HG03469 (cell line): Measurements from ENCODE around the gene KLF2.
A peak's percentile ranks its signal among the peaks of the same experiment; 100 is the strongest.
"Not testable (repeated sequence)": the region's sequence is repeated elsewhere in the genome, so short reads cannot be mapped to it uniquely, and the experiment has no call there.

Source experiments
- ATAC-seq: cut with Tn5 transposase; IDR thresholded peaks from one replicate; pipeline ENCODE4 v1.9.1; 2021; ENCODE audit warnings: mild to moderate bottlenecking, moderate library complexity, moderate number of reproducible peaks; ENCODE audit not compliant: unreplicated experiment

KLF2 gene

DNA sequence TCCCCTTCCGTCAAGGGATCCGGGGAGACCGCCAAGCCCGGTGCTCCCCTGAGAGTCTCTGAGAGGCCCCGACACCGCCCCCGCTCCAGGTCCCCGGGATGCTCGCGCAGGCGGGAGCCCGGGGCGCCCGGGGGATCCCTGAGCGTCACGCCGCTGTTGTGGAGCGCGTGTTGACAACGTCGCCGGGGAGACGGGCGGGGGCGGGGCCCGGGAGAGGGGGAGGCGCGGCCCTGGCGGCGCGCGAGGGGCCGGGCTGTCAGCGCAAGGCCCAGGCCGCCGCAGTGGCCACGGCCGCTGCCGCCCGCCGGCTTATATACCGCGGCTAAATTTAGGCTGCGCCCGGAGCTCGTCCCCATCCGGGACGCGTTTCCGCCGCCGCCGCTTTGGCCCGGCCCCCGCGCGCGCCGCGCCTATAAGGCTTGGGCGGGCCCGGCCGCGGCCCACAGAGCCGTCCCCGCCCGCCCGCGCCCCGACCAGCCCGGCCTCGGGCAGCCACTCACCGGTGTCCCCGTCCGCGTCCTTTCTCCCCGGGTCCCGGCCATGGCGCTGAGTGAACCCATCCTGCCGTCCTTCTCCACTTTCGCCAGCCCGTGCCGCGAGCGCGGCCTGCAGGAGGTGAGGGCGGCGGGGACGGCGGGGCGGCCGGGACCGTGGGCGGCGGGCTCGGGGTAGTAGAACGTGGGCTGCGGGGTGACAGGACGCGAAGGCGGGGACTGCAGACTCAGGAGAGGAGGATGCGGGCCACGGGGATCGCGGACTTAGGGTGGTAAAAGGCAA lies at the start of gene KLF2:
Gene KLF2, plus strand, starts transcription at position 443 of the 777 bp plus-strand sequence. Its CDS starts 98 bp downstream, at position 541.
- ATAC-seq, result peak; percentile 35

DNA sequence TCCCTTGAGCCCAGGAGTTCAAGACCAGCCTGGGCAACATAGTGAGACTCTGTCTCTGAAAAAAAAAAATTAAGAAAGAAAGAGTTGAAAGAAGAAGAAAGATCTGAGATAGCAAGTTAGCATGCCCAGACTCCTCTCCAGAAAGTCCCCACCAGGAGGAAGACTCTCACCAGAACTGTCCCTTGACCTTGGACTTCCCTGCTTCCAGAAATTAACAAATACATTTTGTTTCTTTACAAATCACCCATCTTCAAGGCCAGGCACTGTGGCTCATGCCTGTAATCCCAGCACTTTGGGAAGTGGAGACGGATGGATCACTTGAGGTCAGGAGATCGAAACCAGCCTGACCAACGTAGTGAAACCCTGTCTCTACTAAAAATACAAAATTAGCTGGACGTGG lies 44.3 kb upstream of the KLF2 start:
- no peak for ATAC-seq

DNA sequence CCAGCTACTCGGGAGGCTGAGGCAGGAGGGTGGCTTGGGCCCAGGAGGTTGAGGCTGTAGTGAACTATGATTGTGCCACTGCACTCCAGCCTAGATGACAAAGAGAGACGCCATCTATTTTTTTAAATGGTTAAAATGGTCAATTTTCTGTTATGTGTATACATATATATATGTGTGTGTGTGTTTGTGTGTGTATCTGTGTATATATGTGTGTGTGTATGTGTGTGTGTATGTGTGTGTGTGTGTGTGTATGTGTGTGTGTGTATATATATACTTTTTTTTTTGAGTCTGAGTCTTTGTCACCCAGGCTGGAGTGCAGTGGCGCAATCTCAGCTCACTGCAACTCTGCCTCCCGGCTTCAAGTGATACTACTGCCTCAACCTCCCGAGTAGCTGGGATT lies 42.9 kb upstream of the KLF2 start:
- no peak for ATAC-seq

DNA sequence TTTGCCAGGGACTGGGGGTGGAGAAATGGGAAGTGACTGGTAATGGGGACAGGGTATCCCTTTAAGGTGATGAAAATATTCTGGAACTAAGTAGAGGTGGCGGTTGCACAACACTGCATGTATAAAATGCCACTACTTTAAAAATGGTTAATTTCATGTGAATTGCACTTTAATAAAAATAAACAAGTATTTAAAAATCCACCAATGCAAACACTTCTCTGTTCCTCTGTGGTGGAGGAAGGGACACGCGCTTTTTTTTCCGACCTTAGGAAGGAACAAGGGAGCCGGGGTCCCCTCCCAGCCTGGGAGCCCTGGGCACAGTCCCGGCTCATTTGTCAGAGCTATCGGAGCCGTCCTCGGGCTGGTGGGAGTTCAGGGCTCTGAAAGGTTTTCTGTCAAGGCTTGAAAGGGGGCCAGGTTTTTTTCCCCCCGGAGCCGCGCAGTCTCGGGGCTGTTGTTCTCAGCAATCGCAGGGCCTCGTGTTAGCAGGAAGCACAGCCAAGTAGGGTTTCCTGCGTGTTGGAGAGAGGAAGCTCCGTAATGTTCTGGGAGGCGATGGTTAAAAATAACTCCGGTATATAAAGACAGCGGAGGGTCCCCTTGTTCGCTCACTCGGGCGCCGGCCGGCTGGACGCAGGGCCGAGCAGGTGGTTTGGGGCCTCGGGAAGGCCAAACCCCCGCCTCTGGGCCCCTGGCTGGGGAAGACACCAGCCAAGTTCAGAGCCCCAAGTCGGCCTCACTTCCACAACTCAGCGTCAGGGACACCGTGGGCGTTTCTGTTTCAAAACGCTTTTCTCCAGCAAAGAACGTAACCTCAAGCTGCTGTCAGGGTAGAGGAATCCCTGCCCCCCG lies 41.2 kb upstream of the KLF2 start:
- ATAC-seq, result no peak

DNA sequence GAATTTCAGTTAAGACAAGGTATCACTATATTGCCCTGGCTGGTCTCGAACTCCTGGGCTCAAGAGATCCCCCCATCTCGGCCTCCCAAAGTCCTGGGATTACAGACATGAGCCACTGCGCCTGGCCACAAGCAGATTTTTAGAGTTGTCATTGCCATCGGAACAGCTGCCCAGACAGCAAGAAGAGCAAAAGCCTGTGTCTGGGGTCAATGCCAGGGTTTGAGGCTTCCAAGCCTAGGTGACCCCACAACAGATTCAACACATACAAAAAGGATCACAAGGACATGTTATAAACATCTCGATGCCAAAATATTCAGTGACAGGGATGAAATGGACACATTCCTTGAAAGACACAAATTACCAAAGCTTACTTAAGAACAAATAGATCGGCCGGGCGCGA lies 40.1 kb upstream of the KLF2 start:
- no peak for ATAC-seq

DNA sequence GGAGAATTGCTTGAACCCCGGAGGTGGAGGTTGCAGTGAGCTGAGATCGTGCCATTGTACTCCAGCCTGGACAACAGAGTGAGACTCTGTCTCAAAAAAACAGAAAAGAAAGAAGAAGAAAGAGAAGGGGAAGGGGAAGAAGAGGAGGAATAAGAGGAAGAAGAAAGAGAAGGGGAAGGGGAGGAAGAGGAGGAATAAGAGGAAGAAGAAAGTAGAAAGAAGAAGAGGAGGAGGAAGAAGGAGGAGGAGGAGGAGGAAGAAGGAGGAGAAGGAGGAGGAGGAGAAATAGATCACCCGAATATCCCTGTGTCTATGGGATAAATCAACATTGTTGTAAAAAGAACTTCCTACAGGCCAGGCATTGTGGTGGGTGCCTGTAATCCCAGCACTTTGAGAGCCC lies 39.5 kb upstream of the KLF2 start:
- ATAC-seq, result not testable (repeated sequence)

DNA sequence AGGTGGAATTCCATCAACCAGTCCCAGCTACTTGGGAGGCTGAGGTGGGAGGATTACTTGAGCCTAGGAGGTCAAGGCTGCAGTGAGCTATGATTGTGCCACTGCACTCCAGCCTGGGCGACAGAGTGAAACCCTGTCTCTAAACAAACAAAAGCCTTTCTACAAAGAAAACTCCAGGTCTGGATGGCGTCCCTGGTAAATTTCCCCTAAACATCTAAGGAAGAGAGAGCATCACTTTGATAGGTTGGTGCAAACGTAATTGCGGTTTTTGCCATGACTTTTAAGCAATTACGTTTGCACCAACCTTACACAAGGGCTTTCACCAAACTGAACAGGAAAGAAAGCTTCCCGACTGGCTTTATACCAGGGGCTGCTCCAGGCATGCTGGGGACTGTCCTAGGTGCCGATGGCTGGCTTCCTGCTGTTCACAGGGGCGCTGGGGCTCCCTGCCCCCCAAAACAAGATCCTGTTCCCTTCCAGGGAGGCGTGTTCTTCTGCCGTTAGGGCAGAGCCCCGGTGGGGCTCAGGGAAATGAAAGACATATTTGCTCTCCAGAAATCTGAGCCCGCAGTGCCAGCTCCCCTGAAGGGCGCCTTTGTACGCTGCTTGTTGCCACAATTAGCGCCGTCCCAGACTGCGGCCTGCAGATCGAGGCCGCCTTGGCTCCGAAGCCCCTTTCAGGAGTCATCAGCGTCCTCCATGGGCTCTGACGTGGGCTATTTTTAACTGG lies 38.7 kb upstream of the KLF2 start:
- no peak for ATAC-seq

DNA sequence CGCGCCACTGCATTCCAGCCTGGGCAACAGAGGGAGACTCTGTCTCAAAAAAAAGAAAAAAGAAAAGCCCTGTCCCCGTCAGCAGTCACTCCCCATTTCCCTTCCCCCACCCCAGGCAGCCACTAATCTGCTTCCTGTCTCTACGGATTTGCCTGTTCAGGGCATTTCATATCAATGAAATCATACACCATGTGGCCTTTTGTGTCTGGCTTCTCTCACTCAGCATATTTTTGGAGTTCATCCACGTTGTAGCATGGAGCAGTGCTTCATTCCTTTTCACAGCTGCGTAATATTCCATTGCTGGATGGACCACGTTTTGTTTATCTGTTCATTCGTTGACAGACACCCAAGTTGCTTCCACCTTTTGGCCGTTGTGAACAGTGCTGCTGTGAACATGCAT lies 36.1 kb upstream of the KLF2 start:
- no peak for ATAC-seq

DNA sequence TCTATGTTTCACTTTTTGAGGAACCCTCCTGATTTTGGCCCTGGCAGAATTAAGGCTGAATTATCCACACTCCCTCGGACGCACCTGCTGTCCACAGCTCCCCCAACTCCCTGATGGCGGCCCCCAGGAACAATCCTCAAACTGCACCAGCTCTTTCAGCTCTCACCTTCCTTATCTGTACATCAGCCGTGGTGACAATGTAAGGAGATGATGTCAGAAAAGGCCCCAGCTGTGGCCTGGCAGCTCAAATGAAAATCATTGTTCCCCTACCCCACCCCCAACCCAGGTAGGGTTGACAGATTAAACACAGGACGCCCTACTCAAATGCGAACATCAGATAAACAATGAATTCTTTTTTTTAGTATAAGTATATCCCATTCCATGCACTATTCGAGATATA lies 35.0 kb upstream of the KLF2 start:
- ATAC-seq, result no peak

DNA sequence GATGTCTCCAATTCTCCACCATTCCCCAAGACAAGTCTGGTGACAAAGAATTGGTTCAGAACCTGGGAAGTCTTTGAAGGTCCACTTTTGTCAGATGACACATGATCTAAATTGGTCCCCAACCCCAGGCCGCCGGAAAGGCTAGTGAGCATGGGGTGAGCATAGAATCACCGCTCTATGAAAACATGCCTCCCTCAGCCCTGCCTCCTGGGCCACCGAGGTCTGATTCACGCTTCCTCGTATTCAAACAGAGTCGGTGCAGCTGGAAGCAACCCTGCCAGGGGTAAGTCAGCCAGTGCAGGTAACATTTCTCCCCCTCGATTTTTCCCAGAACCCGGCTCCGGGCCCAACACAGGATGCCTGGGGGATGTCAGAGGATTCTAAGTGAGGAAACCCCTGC lies 33.9 kb upstream of the KLF2 start:
- no peak for ATAC-seq

DNA sequence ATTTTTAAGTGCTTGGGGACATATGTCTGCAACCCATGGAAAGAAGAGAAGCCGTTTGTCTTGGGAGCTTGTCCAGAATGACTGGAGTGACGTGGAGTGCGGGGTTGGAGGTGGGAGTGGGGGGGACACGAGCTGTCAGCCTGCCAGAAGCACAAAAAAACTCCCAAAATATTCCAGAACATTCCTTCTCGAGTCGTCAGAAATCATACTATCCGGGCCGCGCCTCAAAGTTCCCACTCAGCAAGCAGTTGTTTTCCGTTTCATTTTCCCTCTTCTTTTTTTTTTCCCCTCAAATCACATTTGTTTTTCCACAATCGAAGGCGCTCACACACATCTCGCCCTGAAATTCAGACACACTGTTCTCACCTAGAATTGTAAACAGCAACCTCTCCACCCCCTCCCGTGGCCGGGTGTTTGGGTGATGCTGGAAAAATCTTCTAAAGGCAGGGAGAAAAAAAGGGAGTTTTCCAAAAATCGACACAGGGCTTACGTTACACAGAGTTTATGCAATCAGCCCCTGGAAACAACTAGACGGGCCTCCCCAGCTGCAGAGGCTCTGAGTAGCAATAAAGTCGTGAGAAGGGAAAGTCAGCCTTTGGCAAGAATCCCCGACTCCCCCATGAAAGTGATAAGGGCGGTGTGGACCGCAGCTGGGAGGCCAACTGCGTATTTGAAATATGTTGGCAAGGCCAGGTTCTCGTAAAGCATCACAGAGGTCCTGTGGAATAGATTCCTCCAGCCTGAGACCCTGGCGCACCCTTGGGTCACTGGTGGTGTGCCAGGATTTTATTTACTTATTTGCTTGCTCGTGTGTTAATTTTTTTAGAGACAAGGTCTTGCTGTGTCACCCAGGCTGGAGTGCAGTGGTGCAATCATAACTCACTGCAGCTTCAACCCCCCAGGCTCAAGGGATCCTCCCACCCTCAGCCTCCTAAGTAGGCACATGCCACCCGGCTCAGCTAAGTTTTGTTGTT lies 31.2 kb upstream of the KLF2 start:
- ATAC-seq, result no peak

DNA sequence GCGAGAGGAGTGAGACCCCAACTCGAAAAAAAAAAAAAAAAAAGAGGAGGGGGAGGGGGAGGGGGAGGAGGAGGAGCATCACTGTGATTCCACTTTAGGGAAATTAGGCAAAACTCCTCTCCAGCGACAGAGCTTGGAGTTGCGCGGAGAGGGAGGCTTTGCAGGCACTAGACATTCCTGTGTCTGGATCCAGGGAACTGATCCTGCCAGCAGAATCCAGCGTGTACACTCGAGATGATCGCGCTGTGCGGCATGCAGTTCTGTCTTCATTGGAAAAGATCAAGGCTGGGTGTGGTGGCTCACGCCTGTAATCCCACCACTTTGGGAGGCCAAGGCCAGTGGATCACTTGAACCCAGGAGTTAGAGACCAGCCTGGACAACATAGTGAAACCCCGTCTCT lies 29.6 kb upstream of the KLF2 start:
- no peak for ATAC-seq

DNA sequence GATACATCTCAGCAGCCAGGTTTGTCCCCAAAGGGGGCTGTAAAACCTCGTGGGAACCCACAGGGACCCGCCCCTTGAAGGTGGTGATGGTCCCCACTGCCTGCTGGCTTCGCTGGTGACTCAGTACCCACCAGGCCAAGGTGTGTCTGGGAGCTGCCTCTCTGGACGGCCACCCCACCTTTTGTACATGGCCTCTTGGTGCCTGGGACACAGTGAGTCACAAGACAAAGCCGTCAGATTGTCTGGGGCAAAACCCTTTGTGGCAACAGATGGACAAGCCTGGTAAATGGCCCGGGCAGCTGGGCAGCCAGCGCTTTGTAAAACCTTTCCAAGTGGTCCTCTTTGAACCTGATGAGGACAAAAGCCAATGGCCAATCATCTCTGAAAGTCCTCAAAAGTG lies 27.9 kb upstream of the KLF2 start:
- no peak for ATAC-seq

DNA sequence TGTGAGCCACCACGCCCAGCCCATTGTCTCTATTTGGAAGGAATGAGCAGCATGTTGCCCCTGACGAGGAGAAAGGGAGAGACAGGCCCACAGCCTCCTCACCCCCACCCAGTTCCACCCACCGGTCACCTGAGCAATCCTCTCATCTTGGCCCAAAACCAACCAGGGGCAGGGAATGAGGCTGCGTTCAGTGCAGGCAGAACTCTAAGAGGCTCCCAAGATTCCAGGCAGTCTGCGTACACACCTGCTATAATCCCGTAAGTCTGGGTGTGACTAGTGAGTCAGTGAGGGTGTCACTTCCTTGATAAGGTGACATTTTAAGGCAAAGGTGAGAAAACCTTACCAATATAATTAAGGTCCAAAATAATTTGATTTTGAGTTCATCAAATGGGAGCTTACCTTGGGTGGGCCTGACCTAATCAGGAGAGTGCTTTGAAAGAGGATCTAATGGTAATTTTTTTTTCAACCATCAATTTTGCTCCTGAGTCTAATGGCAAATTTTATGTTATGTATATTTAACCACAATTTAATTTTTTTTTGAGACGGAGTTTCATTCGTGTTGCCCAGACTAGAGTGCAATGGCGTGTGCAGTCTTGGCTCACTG lies 26.9 kb upstream of the KLF2 start:
- ATAC-seq, result no peak

DNA sequence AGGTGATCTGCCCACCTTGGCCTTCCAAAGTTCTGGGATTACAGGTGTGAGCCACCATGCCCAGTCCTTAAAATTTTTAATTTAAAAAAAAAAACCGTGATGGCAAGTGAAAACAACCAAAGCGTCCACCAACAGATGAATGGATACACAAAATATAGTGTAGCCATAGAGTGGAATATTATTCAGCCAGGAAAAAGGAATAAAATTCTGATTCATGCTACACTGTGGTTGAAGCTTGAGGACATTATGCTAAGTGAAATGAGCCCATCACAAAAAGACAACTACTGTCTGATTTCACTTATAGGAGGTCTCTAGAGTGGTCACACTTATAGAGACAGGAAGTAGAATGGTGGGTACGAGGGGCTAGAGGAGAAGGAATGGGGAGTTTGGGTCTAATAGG lies 26.3 kb upstream of the KLF2 start:
- ATAC-seq, result no peak

DNA sequence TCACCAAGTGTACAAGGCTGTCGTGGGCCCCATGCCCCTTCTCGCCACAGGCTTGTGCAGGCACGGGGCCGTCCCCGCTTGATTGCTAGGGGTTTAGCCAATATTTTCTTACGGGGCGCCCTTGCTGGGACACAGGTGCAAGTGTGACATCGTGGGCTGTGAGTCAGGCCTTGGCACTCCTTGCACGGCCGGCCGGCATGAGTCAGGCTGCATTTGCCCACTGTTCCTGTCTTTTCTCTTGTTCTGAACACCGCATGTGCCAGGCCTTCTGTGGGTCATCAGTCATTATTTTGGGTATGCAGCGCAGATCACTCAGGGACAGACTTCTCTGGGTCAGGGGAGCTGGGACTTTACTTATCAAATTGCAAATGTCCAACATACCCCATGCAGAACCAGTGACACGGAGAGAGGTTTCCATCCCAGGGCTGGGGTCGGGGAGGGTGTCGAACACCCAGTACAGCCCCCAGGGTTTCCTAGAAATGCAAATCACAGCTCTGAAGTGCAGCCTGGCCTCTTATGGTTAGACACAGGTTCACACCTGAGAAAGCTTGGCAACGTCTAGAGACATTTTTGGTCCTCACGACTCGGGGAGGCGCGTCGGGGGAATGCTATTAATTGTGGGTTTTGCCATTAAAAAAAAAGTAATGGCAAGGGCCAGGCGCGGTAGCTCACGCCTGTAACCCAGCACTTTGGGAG lies 22.5 kb upstream of the KLF2 start:
- no peak for ATAC-seq

DNA sequence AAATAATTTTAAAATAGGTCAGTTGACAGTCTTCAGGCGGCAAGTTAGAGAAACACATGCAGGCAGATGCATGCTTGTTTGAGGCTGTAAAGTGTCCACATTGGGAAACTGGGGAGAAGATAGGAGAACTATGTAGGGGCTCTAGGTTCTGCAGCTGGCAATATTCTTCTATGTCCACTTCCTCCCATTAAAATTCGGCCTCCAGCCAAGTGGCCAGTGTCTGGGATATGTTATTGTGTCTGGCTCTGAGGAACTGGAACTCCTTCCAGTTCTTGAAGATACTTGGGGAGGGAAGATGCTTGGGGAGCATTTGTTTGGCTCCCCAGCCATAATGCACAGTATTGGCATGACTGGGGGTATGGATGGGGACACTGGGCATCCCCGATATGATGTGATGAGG lies 20.9 kb upstream of the KLF2 start:
- ATAC-seq, result no peak

DNA sequence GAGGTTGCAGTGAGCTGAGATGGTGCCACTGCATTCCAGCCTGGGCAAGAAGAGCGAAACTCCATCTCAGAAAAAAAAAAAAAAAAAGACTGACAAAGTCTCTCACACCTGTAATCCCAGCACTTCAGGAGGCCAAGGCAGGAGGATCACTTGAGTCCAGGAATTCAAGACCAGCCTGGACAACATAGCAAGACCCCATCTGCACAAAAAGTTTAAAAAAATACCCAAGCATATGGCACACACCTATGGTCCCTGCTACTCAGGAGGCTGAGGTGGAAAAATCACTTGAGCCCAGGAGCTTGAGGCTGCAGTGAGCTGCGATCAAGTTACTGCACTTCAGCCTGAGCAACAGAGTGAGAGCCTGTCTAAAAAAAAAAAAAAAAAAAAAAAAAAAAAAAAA lies 20.1 kb upstream of the KLF2 start:
- not testable (repeated sequence) for ATAC-seq

DNA sequence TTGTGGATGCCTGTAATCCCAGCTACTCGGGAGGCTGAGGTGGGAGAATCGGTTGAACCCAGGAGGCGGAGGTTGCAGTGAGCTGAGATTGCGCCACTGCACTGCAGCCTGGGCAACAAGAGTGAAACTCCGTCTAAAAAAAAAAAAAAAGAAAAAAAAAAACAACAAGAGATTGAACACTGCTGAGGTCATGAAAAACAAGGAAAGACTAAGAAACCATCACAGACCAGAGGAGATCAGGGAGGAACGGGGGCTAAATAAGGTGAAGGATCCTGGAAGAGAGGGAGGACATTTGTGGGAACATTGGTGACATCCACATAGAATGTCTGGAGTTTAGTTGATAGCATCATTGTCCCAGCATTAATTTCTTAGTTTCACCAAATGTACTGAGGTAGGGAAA lies 19.6 kb upstream of the KLF2 start:
- not testable (repeated sequence) for ATAC-seq
